ENCODE measurements around the gene PDE8A. TPM values are rescaled to one million over a fixed set of nuclear protein-coding genes. Genes with fewer than 3 reads are reported as not detected.

Gene PDE8A
- total RNA-seq, 1 experiment from 2014 or later, result 40.0 TPM

DNA sequence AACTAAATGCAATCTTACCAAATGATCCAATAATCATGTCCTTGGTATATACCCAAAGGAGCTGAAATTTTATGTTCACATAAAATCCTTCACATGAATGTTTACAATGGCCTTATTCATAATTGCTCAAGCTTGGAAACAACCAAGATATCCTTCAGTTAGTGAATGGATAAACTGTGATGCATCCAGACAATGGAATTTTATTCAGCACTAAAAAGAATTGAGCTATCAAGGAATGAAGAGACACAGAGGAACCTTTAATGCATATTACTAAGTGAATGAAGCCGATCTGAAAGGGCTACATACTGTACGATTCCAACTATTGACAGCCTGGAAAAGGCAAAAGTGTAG is 168.4 kb downstream of the PDE8A start:
- POLR2A ChIA-PET, result no interaction called here
- no peak for TF ChIP-seq POLR2AphosphoS5 (IDR thresholded peaks at IDR 0.05; ENCODE audit: low read depth, low read length)
- TF ChIP-seq, protein P1, sequence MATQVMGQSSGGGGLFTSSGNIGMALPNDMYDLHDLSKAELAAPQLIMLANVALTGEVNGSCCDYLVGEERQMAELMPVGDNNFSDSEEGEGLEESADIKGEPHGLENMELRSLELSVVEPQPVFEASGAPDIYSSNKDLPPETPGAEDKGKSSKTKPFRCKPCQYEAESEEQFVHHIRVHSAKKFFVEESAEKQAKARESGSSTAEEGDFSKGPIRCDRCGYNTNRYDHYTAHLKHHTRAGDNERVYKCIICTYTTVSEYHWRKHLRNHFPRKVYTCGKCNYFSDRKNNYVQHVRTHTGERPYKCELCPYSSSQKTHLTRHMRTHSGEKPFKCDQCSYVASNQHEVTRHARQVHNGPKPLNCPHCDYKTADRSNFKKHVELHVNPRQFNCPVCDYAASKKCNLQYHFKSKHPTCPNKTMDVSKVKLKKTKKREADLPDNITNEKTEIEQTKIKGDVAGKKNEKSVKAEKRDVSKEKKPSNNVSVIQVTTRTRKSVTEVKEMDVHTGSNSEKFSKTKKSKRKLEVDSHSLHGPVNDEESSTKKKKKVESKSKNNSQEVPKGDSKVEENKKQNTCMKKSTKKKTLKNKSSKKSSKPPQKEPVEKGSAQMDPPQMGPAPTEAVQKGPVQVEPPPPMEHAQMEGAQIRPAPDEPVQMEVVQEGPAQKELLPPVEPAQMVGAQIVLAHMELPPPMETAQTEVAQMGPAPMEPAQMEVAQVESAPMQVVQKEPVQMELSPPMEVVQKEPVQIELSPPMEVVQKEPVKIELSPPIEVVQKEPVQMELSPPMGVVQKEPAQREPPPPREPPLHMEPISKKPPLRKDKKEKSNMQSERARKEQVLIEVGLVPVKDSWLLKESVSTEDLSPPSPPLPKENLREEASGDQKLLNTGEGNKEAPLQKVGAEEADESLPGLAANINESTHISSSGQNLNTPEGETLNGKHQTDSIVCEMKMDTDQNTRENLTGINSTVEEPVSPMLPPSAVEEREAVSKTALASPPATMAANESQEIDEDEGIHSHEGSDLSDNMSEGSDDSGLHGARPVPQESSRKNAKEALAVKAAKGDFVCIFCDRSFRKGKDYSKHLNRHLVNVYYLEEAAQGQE (IDR thresholded peaks at IDR 0.05; ENCODE audit: insufficient read depth in 1 of 2, low read depth in 2 of 2, low read length in 1 of 2), result no peak
- TF ChIP-seq, protein P2, sequence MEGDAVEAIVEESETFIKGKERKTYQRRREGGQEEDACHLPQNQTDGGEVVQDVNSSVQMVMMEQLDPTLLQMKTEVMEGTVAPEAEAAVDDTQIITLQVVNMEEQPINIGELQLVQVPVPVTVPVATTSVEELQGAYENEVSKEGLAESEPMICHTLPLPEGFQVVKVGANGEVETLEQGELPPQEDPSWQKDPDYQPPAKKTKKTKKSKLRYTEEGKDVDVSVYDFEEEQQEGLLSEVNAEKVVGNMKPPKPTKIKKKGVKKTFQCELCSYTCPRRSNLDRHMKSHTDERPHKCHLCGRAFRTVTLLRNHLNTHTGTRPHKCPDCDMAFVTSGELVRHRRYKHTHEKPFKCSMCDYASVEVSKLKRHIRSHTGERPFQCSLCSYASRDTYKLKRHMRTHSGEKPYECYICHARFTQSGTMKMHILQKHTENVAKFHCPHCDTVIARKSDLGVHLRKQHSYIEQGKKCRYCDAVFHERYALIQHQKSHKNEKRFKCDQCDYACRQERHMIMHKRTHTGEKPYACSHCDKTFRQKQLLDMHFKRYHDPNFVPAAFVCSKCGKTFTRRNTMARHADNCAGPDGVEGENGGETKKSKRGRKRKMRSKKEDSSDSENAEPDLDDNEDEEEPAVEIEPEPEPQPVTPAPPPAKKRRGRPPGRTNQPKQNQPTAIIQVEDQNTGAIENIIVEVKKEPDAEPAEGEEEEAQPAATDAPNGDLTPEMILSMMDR (IDR thresholded peaks at IDR 0.05), result no peak
- TF ChIP-seq TCF7L2 (IDR thresholded peaks at IDR 0.05; ENCODE audit: low read depth, low read length), result no peak
- no peak for TF ChIP-seq SIN3A (IDR thresholded peaks at IDR 0.05; ENCODE audit: borderline replicate concordance, insufficient read depth, low read depth, low read length)
- no peak overlapping the region for H3K27ac ChIP-seq (ENCODE audit: low read length)
- H3K9me3 ChIP-seq (ENCODE audit: control insufficient read depth, insufficient read depth, low read depth, low read length), result no peaks in the 10 kb centered on the region
- no peak for ATAC-seq
- no TSS peak for BruUV-seq (replicated peaks)
- peaks cover 3% of the 10 kb centered on the region; the same call in 1 of the 2 replicates for H3K27me3 ChIP-seq (ENCODE audit: control insufficient read depth, insufficient read depth, low read length)
- H3K36me3 ChIP-seq (ENCODE audit: control insufficient read depth, insufficient read depth, low read length), result no peaks in the 10 kb centered on the region
- H3K4me1 ChIP-seq (ENCODE audit: control insufficient read depth, insufficient read depth, low read length), result no peaks in the 10 kb centered on the region
- intact Hi-C loops (cut with micrococcal nuclease; ENCODE audit: unreplicated experiment) (no loop called here), in situ Hi-C loops (cut with HindIII; ENCODE audit: low pct_unique_long_range_greater_than_20kb, low sequenced_read_pairs) (no loop called here)
- DNase-seq (ENCODE audit: low read depth, low spot score), result no peak
- CTCF ChIA-PET, result no interaction called here
- no peak overlapping the region for H3K4me3 ChIP-seq (ENCODE audit: low read depth in 2 of 2, low read length in 2 of 2)

DNA sequence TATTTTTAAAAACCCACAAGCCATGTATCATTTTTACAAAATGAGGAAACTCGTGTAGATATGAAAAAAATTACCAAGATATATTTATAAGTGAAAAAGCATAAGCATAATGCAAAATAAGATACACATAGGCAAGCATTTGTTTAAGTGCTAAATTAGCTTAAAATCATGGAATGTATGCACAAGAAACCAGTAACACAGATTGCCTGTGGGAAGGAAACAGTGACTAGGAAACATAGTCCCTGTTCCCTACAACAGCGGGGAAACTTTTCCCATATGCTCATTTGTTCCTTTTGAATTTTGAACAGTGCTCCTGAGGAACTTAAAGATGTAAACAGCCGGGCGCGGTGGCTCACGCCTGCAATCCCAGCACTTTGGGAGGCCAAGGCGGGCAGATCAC is 169.5 kb downstream of the PDE8A start:
- in situ Hi-C loops (cut with HindIII; ENCODE audit: low pct_unique_long_range_greater_than_20kb, low sequenced_read_pairs) (no loop called here), intact Hi-C loops (cut with micrococcal nuclease; ENCODE audit: unreplicated experiment) (no loop called here)
- TF ChIP-seq SIN3A (IDR thresholded peaks at IDR 0.05; ENCODE audit: borderline replicate concordance, insufficient read depth, low read depth, low read length), result no peak
- TF ChIP-seq TCF7L2 (IDR thresholded peaks at IDR 0.05; ENCODE audit: low read depth, low read length), result no peak
- no peak for TF ChIP-seq POLR2AphosphoS5 (IDR thresholded peaks at IDR 0.05; ENCODE audit: low read depth, low read length)
- TF ChIP-seq, protein P2 (IDR thresholded peaks at IDR 0.05), result no peak
- TF ChIP-seq, protein P1 (IDR thresholded peaks at IDR 0.05; ENCODE audit: insufficient read depth in 1 of 2, low read depth in 2 of 2, low read length in 1 of 2), result no peak
- ATAC-seq, result no peak
- Histone ChIP-seq H3K4me1 (ENCODE audit: control insufficient read depth, insufficient read depth, low read length) (no peaks in the 10 kb centered on the region), H3K27ac (ENCODE audit: low read length) (no peak overlapping the region), H3K36me3 (ENCODE audit: control insufficient read depth, insufficient read depth, low read length) (no peaks in the 10 kb centered on the region), H3K9me3 (ENCODE audit: control insufficient read depth, insufficient read depth, low read depth, low read length) (no peaks in the 10 kb centered on the region), H3K27me3 (ENCODE audit: control insufficient read depth, insufficient read depth, low read length) (peaks cover 3% of the 10 kb centered on the region; the same call in 1 of the 2 replicates), H3K4me3 (ENCODE audit: low read depth in 2 of 2, low read length in 2 of 2) (no peak overlapping the region)
- ChIA-PET POLR2A (no interaction called here), CTCF (no interaction called here)
- no TSS peak for BruUV-seq (replicated peaks)
- no peak for DNase-seq (ENCODE audit: low read depth, low spot score)
